Cardiac fibroblast (primary cell): ENCODE results near the gene SYT6.
"Not testable (repeated sequence)": the region's sequence is repeated elsewhere in the genome, so short reads cannot be mapped to it uniquely, and the experiment has no call there.

Experiments used
- DNase-seq, 2 donors: peaks; one replicate each; pipeline versions ENCODE4 v3.0.0 to v3.0.0-alpha.2; 2010; ENCODE audit warnings: low read depth in 2 of 2
- H3K4me3 ChIP-seq, 2 donors: replicated peaks in 1 of 2; 1 replicate in 1 of 2; 2 replicates in 1 of 2; pipeline ENCODE4 v1.5.1; 2011; ENCODE audit warnings: low read depth in 2 of 2, low read length in 2 of 2, mild to moderate bottlenecking in 2 of 2, moderate library complexity in 1 of 2
- CTCF ChIP-seq: IDR thresholded peaks from one replicate; pipeline ENCODE4 v1.5.1; 2011; ENCODE audit warnings: low read depth, mild to moderate bottlenecking, low read length, inconsistent platforms

The SYT6 gene

GRCh38 chr1:114075546-114076242 is 78.0 kb downstream of the SYT6 start:
- no peak overlapping the region for H3K4me3 ChIP-seq
- no peak for TF ChIP-seq CTCF
- DNase-seq: no peak

DNA sequence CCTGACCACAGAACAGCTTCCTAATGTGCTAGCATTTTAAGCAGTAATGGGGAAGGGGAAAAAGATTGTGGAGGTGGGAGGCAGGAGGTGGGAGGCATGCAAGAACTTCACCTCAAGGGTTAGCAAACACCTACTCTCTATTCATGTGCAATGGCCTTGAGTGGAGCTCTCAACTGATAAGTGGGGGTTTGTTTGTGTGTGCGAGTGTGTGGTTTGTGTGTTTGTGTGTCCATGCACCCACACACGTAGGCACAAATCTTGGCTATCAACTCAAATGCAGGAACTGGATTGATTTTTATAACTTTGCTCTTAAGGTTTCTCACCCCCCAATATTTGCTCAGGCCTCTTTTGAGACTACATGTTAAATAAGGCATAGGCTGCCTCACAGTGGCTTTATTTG is 78.6 kb downstream of the SYT6 start:
- no peak overlapping the region for H3K4me3 ChIP-seq
- no peak for DNase-seq
- TF ChIP-seq CTCF: no peak

- TF ChIP-seq CTCF: no peak
- H3K4me3 ChIP-seq: no peak overlapping the region
- no peak for DNase-seq
Measured at GRCh38 chr1:114072246-114072645, 81.4 kb downstream of the SYT6 start.

DNA sequence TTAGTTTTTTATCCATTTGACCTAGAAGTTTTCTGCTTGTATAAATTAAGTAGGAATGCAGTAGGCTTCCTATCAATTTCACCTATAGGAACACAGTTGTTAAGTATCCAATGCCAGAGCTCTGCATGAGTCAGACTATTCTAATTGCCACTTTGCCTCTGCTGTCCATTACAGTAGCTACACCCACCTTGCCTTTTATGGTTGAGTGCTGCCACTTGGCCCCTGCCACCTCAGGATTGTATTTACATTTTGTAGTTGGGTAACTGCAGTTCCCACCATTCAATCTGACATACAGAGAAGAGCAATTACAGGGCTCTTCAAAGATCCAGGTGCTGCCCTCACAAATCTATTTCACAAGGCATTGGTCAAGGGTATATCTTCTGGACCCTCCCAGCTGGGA is 83.9 kb downstream of the SYT6 start:
- not testable (repeated sequence) for H3K4me3 ChIP-seq, DNase-seq

- not testable (repeated sequence) for DNase-seq, H3K4me3 ChIP-seq
Measured at GRCh38 chr1:114068684-114069083, 85.0 kb downstream of the SYT6 start.

DNA sequence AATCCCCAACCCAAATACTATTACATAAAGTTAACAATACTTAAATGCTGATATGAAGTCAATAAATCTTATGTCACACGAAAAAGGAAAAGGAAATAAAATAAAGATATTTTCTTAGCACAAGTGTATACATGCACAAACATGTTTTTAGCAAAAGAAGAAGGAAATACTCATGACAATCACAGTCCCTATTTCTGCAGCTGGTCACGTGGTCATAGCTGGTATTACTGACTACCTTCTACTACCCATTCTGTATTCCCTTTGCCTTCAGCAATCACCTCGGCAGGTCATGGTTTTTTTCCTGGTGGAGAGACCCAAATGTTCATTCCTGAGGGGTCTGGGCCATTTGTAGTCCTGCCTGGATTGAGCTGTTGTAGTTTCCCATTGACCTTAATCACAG is 88.0 kb downstream of the SYT6 start:
- H3K4me3 ChIP-seq, DNase-seq: not testable (repeated sequence)

- no peak for DNase-seq
Measured at GRCh38 chr1:114063544-114063943, 90.1 kb downstream of the SYT6 start.

GRCh38 chr1:114062477-114063099 is 91.1 kb downstream of the SYT6 start:
- no peak overlapping the region for H3K4me3 ChIP-seq
- TF ChIP-seq CTCF: no peak
- no peak for DNase-seq

More at GRCh38 chr1:114063544-114063943, 90.1 kb downstream of the SYT6 start:
- TF ChIP-seq CTCF: no peak
- H3K4me3 ChIP-seq: no peak overlapping the region
